Testis (tissue), 3 donors: ENCODE measurements around the gene WDR18. TPM values are rescaled to one million over a fixed set of nuclear protein-coding genes. Genes with fewer than 3 reads are reported as not detected.

Source experiments
- DNase-seq: peaks from one replicate; pipeline ENCODE4 v3.0.0-alpha.2; 2019
- H3K27ac ChIP-seq, 2 donors: fragments of 200-600 bp; sonication (generic); one replicate each; pipeline ENCODE4 v1.5.1; 2019
- H3K27me3 ChIP-seq: fragments of 200-600 bp; sonication (generic); one replicate; pipeline ENCODE4 v1.5.1; 2019
- H3K36me3 ChIP-seq: fragments of 200-600 bp; sonication (generic); one replicate; pipeline ENCODE4 v1.5.1; 2017; ENCODE audit warnings: low read depth; ENCODE audit errors: missing control alignments
- H3K4me1 ChIP-seq: fragments of 200-600 bp; sonication (generic); one replicate; pipeline ENCODE4 v1.5.1; 2019
- H3K4me3 ChIP-seq, 2 donors: fragments of 200-600 bp; sonication (generic); one replicate each; pipeline ENCODE4 v1.5.1; 2017 to 2019
- H3K9me3 ChIP-seq: fragments of 200-600 bp; sonication (generic); one replicate; pipeline ENCODE4 v1.5.1; 2017
- POLR2A ChIP-seq: fragments of 450-650 bp; IDR thresholded peaks from one replicate; pipeline ENCODE4 v1.6.1; 2017; ENCODE audit warnings: antibody characterized with exemption, mild to moderate bottlenecking, moderate library complexity
- WGBS, 2 donors: methylation state at CpG; one replicate each; pipeline ENCODE4 v1.1.5; 2018; 5-methylcytosine and 5-hydroxymethylcytosine counted together
- intact Hi-C: fragments of 100-400 bp; cut with DNase I; formaldehyde crosslinking; loops from one replicate; pipeline ENCODE4 v1.15.1; 2023; ENCODE audit warnings: low total_unique reads
- polyA plus RNA-seq: library from polyadenylated mRNA; stranded (reverse); fragments of 350-450 nt; fragmentation: Illumina TruSeq; extraction: RNeasy Lipid Tissue Mini Kit (QIAGEN cat#74804); gene quantifications from one replicate; pipeline ENCODE4 v1.2.3, GENCODE V29; 2014; ENCODE audit warnings: low read depth, low replicate concordance; ENCODE audit not compliant: insufficient read depth
- total RNA-seq, 2 donors: library from RNA; depleted of rRNA; stranded (reverse); fragments of >200 nt; gene quantifications; one replicate each; pipeline ENCODE4 v1.2.3, GENCODE V29; 2016
- TF ChIP-seq, protein P1 (sequence below), 3 experiments: fragments of 450-650 bp in 2 of 3; fragments of 200-600 bp in 1 of 3; sonication (generic) in 1 of 3; IDR thresholded peaks; one replicate each; pipeline ENCODE4 v1.5.1; 2016 to 2019; ENCODE audit warnings: antibody characterized with exemption in 3 of 3, mild to moderate bottlenecking in 2 of 3, moderate library complexity in 1 of 3

Gene WDR18
- total and polyA plus RNA-seq, 3 donors from 2014 or later: 38.7 to 108 (median 70.9) TPM

DNA sequence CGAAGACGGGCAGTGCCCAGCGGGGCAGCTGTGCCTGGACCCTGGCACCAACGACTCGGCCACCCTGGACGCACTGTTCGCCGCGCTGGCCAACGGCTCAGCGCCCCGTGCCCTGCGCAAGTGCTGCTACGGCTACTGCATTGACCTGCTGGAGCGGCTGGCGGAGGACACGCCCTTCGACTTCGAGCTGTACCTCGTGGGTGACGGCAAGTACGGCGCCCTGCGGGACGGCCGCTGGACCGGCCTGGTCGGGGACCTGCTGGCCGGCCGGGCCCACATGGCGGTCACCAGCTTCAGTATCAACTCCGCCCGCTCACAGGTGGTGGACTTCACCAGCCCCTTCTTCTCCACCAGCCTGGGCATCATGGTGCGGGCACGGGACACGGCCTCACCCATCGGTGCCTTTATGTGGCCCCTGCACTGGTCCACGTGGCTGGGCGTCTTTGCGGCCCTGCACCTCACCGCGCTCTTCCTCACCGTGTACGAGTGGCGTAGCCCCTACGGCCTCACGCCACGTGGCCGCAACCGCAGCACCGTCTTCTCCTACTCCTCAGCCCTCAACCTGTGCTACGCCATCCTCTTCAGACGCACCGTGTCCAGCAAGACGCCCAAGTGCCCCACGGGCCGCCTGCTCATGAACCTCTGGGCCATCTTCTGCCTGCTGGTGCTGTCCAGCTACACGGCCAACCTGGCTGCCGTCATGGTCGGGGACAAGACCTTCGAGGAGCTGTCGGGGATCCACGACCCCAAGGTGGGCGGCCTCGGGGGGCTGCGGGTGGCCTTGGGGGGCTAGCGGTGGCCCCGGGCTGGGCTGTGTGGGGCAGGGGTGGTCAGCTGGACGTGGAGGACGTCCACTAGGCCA lies 20.9 kb downstream of the WDR18 start:
- Histone ChIP-seq H3K27me3 (no peaks in the 10 kb centered on the region), H3K36me3 (no peaks in the 10 kb centered on the region), H3K27ac (no peak overlapping the region), H3K4me3 (no peak overlapping the region), H3K9me3 (no peaks in the 10 kb centered on the region), H3K4me1 (peaks cover 7% of the 10 kb centered on the region)
- DNase-seq: no peak
- no peak for TF ChIP-seq POLR2A
- TF ChIP-seq, protein P1, sequence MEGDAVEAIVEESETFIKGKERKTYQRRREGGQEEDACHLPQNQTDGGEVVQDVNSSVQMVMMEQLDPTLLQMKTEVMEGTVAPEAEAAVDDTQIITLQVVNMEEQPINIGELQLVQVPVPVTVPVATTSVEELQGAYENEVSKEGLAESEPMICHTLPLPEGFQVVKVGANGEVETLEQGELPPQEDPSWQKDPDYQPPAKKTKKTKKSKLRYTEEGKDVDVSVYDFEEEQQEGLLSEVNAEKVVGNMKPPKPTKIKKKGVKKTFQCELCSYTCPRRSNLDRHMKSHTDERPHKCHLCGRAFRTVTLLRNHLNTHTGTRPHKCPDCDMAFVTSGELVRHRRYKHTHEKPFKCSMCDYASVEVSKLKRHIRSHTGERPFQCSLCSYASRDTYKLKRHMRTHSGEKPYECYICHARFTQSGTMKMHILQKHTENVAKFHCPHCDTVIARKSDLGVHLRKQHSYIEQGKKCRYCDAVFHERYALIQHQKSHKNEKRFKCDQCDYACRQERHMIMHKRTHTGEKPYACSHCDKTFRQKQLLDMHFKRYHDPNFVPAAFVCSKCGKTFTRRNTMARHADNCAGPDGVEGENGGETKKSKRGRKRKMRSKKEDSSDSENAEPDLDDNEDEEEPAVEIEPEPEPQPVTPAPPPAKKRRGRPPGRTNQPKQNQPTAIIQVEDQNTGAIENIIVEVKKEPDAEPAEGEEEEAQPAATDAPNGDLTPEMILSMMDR (IDR thresholded peaks at IDR 0.05): no peak
- intact Hi-C loops: no loop called here
- 93 to 94% methylated on average over 50 to 69 of the region's 70 CpGs for WGBS, 2 donors

DNA sequence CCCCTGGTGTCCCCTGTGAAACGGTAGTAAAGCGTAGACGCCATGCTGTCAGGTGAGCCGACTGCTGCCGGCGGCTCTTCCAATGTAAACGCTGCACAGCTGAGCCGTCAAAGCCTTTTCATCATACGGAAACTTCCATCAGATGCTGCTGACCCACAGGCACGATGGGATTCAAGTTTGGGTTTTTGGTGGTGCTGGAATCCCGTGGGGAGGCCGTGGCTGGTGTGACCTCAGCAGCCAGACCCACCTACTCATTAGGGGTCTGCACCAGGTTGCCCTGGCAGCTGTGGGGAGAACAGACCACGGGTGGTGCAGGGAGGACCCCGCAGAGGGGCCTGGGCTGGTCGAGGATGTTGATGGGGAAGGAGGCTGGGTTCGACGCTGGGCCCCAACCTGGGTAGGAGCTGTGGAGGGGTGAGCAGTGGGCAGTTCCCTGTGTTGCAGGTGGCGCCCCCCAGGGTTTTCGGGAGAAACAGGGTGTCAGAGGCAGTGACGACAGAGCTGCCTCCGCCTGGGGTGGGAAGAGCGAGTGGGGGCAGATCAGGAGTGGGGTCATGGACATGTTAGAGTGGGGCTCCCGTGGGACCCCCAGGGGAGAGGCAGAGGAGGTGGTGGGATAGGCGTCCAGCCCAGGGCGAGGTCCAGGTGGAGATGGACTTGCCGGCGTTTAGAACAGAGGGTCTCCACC lies 22.7 kb downstream of the WDR18 start:
- H3K36me3 ChIP-seq: no peaks in the 10 kb centered on the region
- no peak for DNase-seq
- H3K4me3 ChIP-seq: no peak overlapping the region
- no peak for TF ChIP-seq POLR2A
- intact Hi-C loops: no loop called here
- 51 to 77% methylated on average over 24 to 27 of the region's 27 CpGs for WGBS, 2 donors
- no peaks in the 10 kb centered on the region for H3K27me3 ChIP-seq
- peaks cover 11% of the 10 kb centered on the region for H3K4me1 ChIP-seq
- no peak overlapping the region for H3K27ac ChIP-seq
- no peaks in the 10 kb centered on the region for H3K9me3 ChIP-seq

DNA sequence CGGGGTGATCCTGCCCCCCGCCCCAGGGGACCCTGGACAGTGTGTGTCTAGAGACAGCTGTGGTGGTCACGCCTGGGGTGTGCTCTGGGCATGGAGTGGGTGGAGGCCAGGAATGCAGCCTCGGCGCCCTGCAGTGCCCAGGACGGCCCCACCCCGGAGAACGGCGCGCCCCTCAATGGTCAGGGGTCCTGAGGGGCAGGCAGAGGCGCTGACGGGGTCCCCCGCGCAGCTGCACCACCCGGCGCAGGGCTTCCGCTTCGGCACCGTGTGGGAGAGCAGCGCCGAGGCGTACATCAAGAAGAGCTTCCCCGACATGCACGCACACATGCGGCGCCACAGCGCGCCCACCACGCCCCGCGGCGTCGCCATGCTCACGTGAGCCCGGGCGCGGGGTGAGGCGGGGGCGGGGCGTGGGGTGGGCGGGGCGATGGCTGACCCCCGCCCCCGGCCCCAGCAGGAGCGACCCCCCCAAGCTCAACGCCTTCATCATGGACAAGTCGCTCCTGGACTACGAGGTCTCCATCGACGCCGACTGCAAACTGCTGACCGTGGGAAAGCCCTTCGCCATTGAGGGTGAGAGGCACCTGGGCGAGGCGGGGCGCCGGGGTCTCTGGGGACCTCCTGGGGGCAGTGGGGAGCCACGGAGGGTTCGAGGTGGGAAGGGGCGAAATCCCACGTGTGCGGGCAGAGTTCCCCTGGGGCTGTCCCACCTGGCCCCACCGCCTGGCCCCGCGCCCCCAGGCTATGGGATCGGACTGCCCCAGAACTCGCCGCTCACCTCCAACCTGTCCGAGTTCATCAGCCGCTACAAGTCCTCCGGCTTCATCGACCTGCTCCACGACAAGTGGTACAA lies 23.5 kb downstream of the WDR18 start:
- Histone ChIP-seq H3K27ac (no peak overlapping the region), H3K36me3 (no peaks in the 10 kb centered on the region), H3K4me3 (peak overlapping the region in 1 of 2 donors; percentile 38), H3K27me3 (no peaks in the 10 kb centered on the region), H3K4me1 (peaks cover 11% of the 10 kb centered on the region), H3K9me3 (no peaks in the 10 kb centered on the region)
- 67 to 70% methylated on average over 2 to 30 of the region's 73 CpGs for WGBS, 2 donors
- no peak for DNase-seq
- no peak for TF ChIP-seq POLR2A
- TF ChIP-seq, protein P1 (IDR thresholded peaks at IDR 0.05): no peak
- intact Hi-C loops: no loop called here

DNA sequence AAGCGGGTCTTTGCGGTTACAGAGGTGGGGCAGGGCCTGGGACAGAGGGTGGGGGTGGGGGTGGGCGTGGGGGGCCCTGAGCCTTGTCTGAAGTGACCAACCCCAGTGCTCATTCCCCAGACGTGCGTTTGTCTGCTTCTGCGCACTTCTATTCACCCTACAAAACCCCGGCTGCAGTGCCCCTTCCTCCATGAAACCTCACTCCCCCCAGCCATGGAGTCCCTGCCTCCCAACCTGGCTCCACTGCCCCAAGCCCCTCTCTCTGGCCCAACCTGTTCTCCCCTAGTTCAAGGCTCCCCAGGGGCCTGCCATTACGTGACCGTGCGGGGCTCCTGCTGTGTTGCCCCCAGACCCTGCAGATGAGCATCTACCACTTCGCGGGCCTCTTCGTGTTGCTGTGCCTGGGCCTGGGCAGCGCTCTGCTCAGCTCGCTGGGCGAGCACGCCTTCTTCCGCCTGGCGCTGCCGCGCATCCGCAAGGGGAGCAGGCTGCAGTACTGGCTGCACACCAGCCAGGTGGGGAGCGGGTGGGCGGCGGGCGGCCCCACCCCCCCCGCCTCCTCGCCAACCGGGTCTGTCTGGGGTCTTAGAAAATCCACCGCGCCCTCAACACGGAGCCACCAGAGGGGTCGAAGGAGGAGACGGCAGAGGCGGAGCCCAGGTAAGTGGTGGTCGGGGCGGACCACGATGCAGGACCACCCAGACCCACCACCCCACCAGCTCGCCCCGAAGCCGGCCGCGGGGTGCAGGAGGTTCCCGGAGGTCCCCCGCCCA lies 24.3 kb downstream of the WDR18 start:
- no peak for DNase-seq
- TF ChIP-seq POLR2A: no peak
- TF ChIP-seq, protein P1 (IDR thresholded peaks at IDR 0.05): no peak
- Histone ChIP-seq H3K27me3 (no peaks in the 10 kb centered on the region), H3K27ac (peak overlapping the region; percentile 39 to 65), H3K4me1 (peaks cover 11% of the 10 kb centered on the region), H3K4me3 (peak overlapping the region in 1 of 2 donors; percentile 38), H3K36me3 (no peaks in the 10 kb centered on the region), H3K9me3 (no peaks in the 10 kb centered on the region)
- 60 to 72% methylated on average over 20 to 37 of the region's 45 CpGs for WGBS, 2 donors
- intact Hi-C loops: no loop called here
